Kidney epithelial cell (primary cell): Measurements from ENCODE around the gene ABLIM2. TPM values are rescaled to one million over a fixed set of nuclear protein-coding genes. Genes with fewer than 3 reads are reported as not detected.

ENCODE experiments used
- DNase-seq: peaks from one replicate; pipeline ENCODE4 v3.0.0-alpha.2; 2010; ENCODE audit warnings: low read depth
- H3K27me3 ChIP-seq: 2 replicates; pipeline ENCODE4 v1.6.0; 2011; ENCODE audit warnings: low read length; ENCODE audit not compliant: control insufficient read depth, insufficient read depth
- H3K36me3 ChIP-seq: 2 replicates; pipeline ENCODE4 v1.5.1; 2011; ENCODE audit warnings: low read length; ENCODE audit not compliant: control insufficient read depth, insufficient read depth
- H3K4me3 ChIP-seq: 2 replicates; pipeline ENCODE4 v1.5.1; 2011; ENCODE audit warnings: low read depth, mild to moderate bottlenecking, control low read depth, low read length
- CTCF ChIP-seq: IDR thresholded peaks from 2 replicates; pipeline ENCODE4 v1.5.1; 2011; ENCODE audit warnings: mild to moderate bottlenecking, moderate library complexity, low read length, control low read depth, inconsistent platforms; ENCODE audit not compliant: insufficient read depth, poor library complexity, severe bottlenecking
- total RNA-seq: library from RNA; depleted of rRNA; stranded (reverse); fragments of >200 nt; gene quantifications from 2 replicates; pipeline ENCODE4 v1.2.3, GENCODE V29; 2015

ABLIM2 gene
- total RNA-seq, 1 donor from 2014 or later, result 1.3 TPM

GRCh38 chr4:8047837-8048678 lies 110.6 kb downstream of the ABLIM2 start:
- H3K36me3 ChIP-seq, result no peaks in the 10 kb centered on the region
- peaks cover 19% of the 10 kb centered on the region for H3K27me3 ChIP-seq
- H3K4me3 ChIP-seq, result no peak overlapping the region
- TF ChIP-seq CTCF, result no peak
- no peak for DNase-seq

GRCh38 chr4:8046925-8047541 lies 111.6 kb downstream of the ABLIM2 start:
- Histone ChIP-seq H3K4me3 (no peak overlapping the region), H3K27me3 (peaks cover 19% of the 10 kb centered on the region), H3K36me3 (no peaks in the 10 kb centered on the region)
- no peak for DNase-seq
- TF ChIP-seq CTCF, result no peak

- Histone ChIP-seq H3K27me3 (peaks cover 18% of the 10 kb centered on the region), H3K36me3 (no peaks in the 10 kb centered on the region), H3K4me3 (no peak overlapping the region)
- DNase-seq, result no peak
- TF ChIP-seq CTCF, result no peak
Measured at GRCh38 chr4:8045909-8046308, 112.7 kb downstream of the ABLIM2 start.

GRCh38 chr4:8044699-8045098 lies 113.9 kb downstream of the ABLIM2 start:
- no peak overlapping the region for H3K4me3 ChIP-seq
- no peak for DNase-seq
- H3K36me3 ChIP-seq, result no peaks in the 10 kb centered on the region
- H3K27me3 ChIP-seq, result peaks cover 17% of the 10 kb centered on the region
- no peak for TF ChIP-seq CTCF

GRCh38 chr4:8044244-8044643 lies 114.4 kb downstream of the ABLIM2 start:
- no peaks in the 10 kb centered on the region for H3K36me3 ChIP-seq
- H3K27me3 ChIP-seq, result peaks cover 18% of the 10 kb centered on the region
- no peak overlapping the region for H3K4me3 ChIP-seq
- DNase-seq, result no peak
- no peak for TF ChIP-seq CTCF
